ENCODE results near the gene KMT2C. TPM values are rescaled to one million over a fixed set of nuclear protein-coding genes. Genes with fewer than 3 reads are reported as not detected.
"Not testable (repeated sequence)": the region's sequence is repeated elsewhere in the genome, so short reads cannot be mapped to it uniquely, and the experiment has no call there.

KMT2C gene
- total RNA-seq, 1 experiment from 2014 or later: 35.1 TPM

- H3K27ac ChIP-seq: no peak overlapping the region
- H3K27me3 ChIP-seq: no peaks in the 10 kb centered on the region
- H3K9me3 ChIP-seq (replicated peaks): no peaks in the 10 kb centered on the region
- H3K36me3 ChIP-seq: no peaks in the 10 kb centered on the region
- DNase-seq: no peak
- H3K4me3 ChIP-seq: no peak overlapping the region
- no peaks in the 10 kb centered on the region for H3K4me1 ChIP-seq
These were observed 95.6 kb downstream of the KMT2C start for GRCh38 chr7:152340161-152340560.

GRCh38 chr7:152338561-152338960, 97.2 kb downstream of the KMT2C start:
- DNase-seq: no peak
- H3K9me3 ChIP-seq (replicated peaks): no peaks in the 10 kb centered on the region
- no peaks in the 10 kb centered on the region for H3K27me3 ChIP-seq
- H3K27ac ChIP-seq: no peak overlapping the region
- H3K4me1 ChIP-seq: no peaks in the 10 kb centered on the region
- no peaks in the 10 kb centered on the region for H3K36me3 ChIP-seq
- H3K4me3 ChIP-seq: no peak overlapping the region

GRCh38 chr7:152336754-152337368, 98.9 kb downstream of the KMT2C start:
- peak; percentile 14 to 62 for DNase-seq
- H3K27me3 ChIP-seq: no peaks in the 10 kb centered on the region
- no peak overlapping the region for H3K4me3 ChIP-seq

GRCh38 chr7:152335900-152336571, 99.8 kb downstream of the KMT2C start:
- Histone ChIP-seq H3K4me1 (no peaks in the 10 kb centered on the region), H3K27ac (no peak overlapping the region), H3K4me3 (no peak overlapping the region), H3K9me3 (replicated peaks) (no peaks in the 10 kb centered on the region), H3K27me3 (no peaks in the 10 kb centered on the region), H3K36me3 (no peaks in the 10 kb centered on the region)
- no peak for DNase-seq

More at GRCh38 chr7:152336754-152337368, 98.9 kb downstream of the KMT2C start:
- no peaks in the 10 kb centered on the region for H3K9me3 ChIP-seq (replicated peaks)
- H3K36me3 ChIP-seq: no peaks in the 10 kb centered on the region
- no peaks in the 10 kb centered on the region for H3K4me1 ChIP-seq
- no peak overlapping the region for H3K27ac ChIP-seq

- Histone ChIP-seq H3K4me1 (no peaks in the 10 kb centered on the region), H3K27me3 (no peaks in the 10 kb centered on the region), H3K36me3 (peaks cover 3% of the 10 kb centered on the region), H3K4me3 (no peak overlapping the region), H3K27ac (no peak overlapping the region), H3K9me3 (replicated peaks) (no peaks in the 10 kb centered on the region)
- no peak for DNase-seq
These were observed 102.7 kb downstream of the KMT2C start for GRCh38 chr7:152333134-152333533.

GRCh38 chr7:152330827-152331226, 105.0 kb downstream of the KMT2C start:
- peaks cover 10% of the 10 kb centered on the region for H3K36me3 ChIP-seq
- no peaks in the 10 kb centered on the region for H3K27me3 ChIP-seq
- H3K4me3 ChIP-seq: no peak overlapping the region
- no peak for DNase-seq
- H3K27ac ChIP-seq: no peak overlapping the region
- no peaks in the 10 kb centered on the region for H3K9me3 ChIP-seq (replicated peaks)
- no peaks in the 10 kb centered on the region for H3K4me1 ChIP-seq

- no peaks in the 10 kb centered on the region for H3K4me1 ChIP-seq
- H3K27me3 ChIP-seq: no peaks in the 10 kb centered on the region
- H3K36me3 ChIP-seq: peaks cover 10% of the 10 kb centered on the region
- H3K27ac ChIP-seq: no peak overlapping the region
- DNase-seq: no peak
- no peaks in the 10 kb centered on the region for H3K9me3 ChIP-seq (replicated peaks)
- H3K4me3 ChIP-seq: no peak overlapping the region
These were observed 106.3 kb downstream of the KMT2C start for GRCh38 chr7:152329469-152329868.

GRCh38 chr7:152328234-152328633, 107.6 kb downstream of the KMT2C start:
- Histone ChIP-seq H3K4me3 (no peak overlapping the region), H3K27ac (no peak overlapping the region), H3K27me3 (no peaks in the 10 kb centered on the region), H3K36me3 (peaks cover 10% of the 10 kb centered on the region), H3K9me3 (replicated peaks) (no peaks in the 10 kb centered on the region), H3K4me1 (no peaks in the 10 kb centered on the region)
- DNase-seq: no peak

- H3K27ac ChIP-seq: no peak overlapping the region
- H3K4me3 ChIP-seq: no peak overlapping the region
- H3K36me3 ChIP-seq: peaks cover 8% of the 10 kb centered on the region; the same call in 1 of the 2 replicates
- no peaks in the 10 kb centered on the region for H3K27me3 ChIP-seq
- no peak for DNase-seq
- H3K9me3 ChIP-seq (replicated peaks): no peaks in the 10 kb centered on the region
- peaks cover 34% of the 10 kb centered on the region for H3K4me1 ChIP-seq
These were observed 120.0 kb downstream of the KMT2C start for GRCh38 chr7:152315845-152316244.

- DNase-seq: peak; percentile 56 to 81
- peak overlapping the region; percentile 24 for H3K27ac ChIP-seq
- H3K9me3 ChIP-seq (replicated peaks): no peaks in the 10 kb centered on the region
These were observed 121.8 kb downstream of the KMT2C start for GRCh38 chr7:152313831-152314604.

GRCh38 chr7:152313217-152313616, 122.6 kb downstream of the KMT2C start:
- H3K36me3 ChIP-seq: peaks cover 19% of the 10 kb centered on the region
- no peak overlapping the region; the same call in 1 of the 2 replicates for H3K27ac ChIP-seq
- DNase-seq: no peak

More at GRCh38 chr7:152313831-152314604, 121.8 kb downstream of the KMT2C start:
- peaks cover 34% of the 10 kb centered on the region for H3K4me1 ChIP-seq
- H3K36me3 ChIP-seq: peaks cover 16% of the 10 kb centered on the region
- H3K27me3 ChIP-seq: no peaks in the 10 kb centered on the region
- H3K4me3 ChIP-seq: no peak overlapping the region

GRCh38 chr7:152312316-152312715, 123.5 kb downstream of the KMT2C start:
- peaks cover 34% of the 10 kb centered on the region for H3K4me1 ChIP-seq
- no peaks in the 10 kb centered on the region for H3K27me3 ChIP-seq
- H3K36me3 ChIP-seq: peaks cover 22% of the 10 kb centered on the region
- H3K4me3 ChIP-seq: no peak overlapping the region
- peak; percentile 73 to 85 for DNase-seq
- H3K27ac ChIP-seq: peak overlapping the region; percentile 35
- no peaks in the 10 kb centered on the region for H3K9me3 ChIP-seq (replicated peaks)

More at GRCh38 chr7:152313217-152313616, 122.6 kb downstream of the KMT2C start:
- Histone ChIP-seq H3K9me3 (replicated peaks) (no peaks in the 10 kb centered on the region), H3K27me3 (no peaks in the 10 kb centered on the region), H3K4me1 (peaks cover 34% of the 10 kb centered on the region), H3K4me3 (no peak overlapping the region)

- Histone ChIP-seq H3K4me3 (no peak overlapping the region), H3K27ac (no peak overlapping the region), H3K27me3 (no peaks in the 10 kb centered on the region), H3K4me1 (peaks cover 18% of the 10 kb centered on the region), H3K9me3 (replicated peaks) (no peaks in the 10 kb centered on the region), H3K36me3 (peaks cover 32% of the 10 kb centered on the region)
- DNase-seq: no peak
These were observed 127.9 kb downstream of the KMT2C start for GRCh38 chr7:152307902-152308301.

- not testable (repeated sequence) for H3K27me3 ChIP-seq; H3K27ac ChIP-seq; H3K4me3 ChIP-seq; H3K9me3 ChIP-seq (replicated peaks); DNase-seq; H3K4me1 ChIP-seq
- H3K36me3 ChIP-seq: peaks cover 11% of the 10 kb centered on the region
These were observed 136.2 kb downstream of the KMT2C start for GRCh38 chr7:152299542-152300143.

GRCh38 chr7:152292897-152293296, 142.9 kb downstream of the KMT2C start:
- no peaks in the 10 kb centered on the region for H3K4me1 ChIP-seq
- no peak for DNase-seq
- H3K36me3 ChIP-seq: peaks cover 14% of the 10 kb centered on the region
- H3K4me3 ChIP-seq: no peak overlapping the region
- no peak overlapping the region for H3K27ac ChIP-seq
- peaks cover 2% of the 10 kb centered on the region for H3K9me3 ChIP-seq (replicated peaks)
- H3K27me3 ChIP-seq: no peaks in the 10 kb centered on the region
